Activated CD8-positive, alpha-beta memory T cell treated with anti-CD3 and anti-CD28 coated beads, Interleukin-2, amount 50 U/mL, for 1 hour (primary cell): ENCODE measurements around the gene ELL2.
"Not testable (repeated sequence)": the region's sequence is repeated elsewhere in the genome, so short reads cannot be mapped to it uniquely, and the experiment has no call there.

Experiments
- DNase-seq: peaks from one replicate; pipeline ENCODE4 v3.0.0-alpha.2; 2020; ENCODE audit errors: extremely low read depth

The ELL2 gene

DNA sequence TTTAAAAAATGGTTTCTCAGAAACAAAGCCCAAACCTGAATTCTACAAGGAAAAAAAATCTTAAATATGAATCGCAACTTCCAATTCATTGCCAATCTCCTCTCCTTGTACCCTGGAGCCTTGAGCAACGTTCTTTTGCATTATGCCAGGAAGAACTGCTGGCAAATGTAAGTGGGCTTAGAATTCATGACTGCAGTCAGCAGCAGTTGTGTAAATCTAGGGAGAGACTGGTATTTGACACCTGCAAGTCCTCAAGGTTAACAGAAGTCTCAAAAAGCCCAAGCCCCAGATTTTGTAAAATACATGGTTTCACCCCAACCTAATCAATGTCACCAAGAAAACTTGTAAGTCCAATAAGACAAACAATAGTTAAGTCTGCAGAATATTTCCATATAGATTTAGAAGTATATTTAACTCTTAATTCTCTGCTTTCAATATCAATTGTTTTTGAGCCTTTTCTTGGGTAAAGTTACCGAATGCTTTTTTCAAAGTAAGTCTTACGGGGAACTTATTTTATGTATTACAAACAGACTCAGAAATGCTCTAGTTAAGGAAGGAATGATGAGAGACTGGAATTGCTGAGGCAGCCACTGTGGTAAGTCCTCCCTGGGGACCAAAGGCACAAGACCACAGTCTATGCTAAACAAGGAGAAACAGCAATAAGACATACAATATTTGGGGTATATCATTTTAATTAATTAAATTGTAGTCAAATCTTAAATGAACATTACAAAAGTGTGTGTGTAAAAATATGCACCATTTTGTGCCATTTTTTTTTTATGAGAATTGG is 31.3 kb downstream of the ELL2 start:
- DNase-seq: no peak

DNA sequence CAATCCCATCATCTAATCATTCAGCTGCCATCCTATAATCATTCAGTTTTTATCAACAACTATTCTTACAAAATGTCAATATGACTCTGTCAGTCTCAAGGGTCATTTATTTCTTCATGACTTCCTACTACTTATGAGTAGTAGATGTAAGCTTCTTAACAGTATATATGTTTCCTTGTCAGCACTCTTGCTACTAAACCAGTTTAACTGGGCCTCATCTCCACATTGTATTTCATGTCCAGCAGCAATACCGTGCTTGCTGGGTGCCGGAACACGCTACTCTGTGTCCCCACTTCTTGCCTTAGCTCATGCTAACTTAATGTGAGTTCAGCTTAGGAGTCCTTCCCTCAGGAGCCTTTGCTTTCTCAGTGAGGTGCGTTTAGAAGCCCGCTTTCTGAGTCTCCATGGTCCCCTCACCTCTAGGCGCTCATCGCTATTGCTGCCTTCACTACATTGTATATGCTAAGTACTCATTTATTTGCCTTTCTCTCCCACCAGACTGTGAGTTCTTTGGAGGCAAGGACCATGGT is 32.9 kb downstream of the ELL2 start:
- DNase-seq: no peak

DNA sequence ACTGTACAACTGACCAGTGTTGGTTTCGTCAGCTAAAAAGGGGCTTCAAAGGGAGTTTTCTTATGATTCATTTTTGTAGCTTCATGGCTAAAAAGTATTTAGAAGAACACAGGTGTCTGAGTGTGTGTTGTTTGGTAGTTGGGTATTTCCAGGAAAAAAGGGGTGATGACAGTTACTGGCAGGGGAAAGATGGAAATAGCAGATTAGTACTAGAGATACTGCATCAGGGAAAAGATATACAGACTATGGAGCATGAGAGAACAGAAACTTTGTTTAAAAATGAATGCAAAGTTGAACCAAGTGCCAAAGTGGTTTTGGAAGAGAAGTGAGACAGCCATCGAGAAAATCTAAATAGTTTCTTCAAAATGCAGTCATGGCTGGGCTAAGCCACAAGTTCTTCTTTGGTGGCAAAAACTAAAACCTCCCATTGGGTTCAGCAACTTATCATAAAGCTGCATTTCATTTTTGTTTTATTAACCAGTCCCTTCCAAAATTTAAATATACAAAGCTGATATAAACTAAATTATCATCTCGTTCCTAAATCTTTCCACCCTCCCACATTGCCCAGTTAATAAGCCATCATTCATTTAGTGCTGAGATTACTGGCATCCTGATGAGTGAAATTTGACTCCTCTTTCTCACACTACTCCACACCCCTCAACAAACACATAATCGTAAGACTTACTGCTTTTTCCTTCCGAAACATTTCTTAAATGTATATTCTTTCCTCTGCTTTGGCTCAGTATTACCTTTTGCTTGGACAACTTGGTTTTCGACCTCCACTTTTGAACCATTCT is 33.5 kb downstream of the ELL2 start:
- DNase-seq: no peak

DNA sequence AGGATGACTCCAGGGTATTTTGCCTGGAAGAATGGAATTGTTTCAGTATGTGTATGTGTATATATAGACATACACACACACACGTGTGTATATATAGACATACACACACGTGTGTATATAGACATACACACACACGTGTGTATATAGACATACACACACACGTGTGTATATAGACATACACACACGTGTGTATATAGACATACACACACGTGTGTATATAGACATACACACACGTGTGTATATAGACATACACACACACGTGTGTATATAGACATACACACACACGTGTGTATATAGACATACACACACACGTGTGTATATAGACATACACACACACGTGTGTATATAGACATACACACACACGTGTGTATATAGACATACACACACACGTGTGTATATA is 34.4 kb downstream of the ELL2 start:
- not testable (repeated sequence) for DNase-seq

DNA sequence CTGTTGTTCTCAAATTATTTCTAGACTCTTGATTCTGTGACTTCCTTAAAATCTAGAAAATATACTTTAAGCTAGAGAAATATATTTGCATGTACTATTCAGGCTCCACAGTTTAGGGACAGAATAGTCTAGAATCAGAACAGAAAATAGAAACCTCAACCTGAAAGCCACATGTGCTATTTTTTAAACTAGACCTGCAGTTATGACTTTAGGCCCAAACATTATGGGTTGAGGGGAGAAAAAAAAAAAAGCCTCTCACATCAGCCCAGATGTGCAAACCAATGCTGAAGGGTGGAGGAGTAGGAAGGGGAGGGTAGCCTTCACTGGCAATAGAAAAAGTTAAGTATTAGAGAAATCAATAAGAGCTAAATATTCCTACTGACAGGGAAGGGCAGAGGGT is 35.7 kb downstream of the ELL2 start:
- DNase-seq: no peak

- no peak for DNase-seq
Measured at GRCh38 chr5:95925378-95925744, 36.3 kb downstream of the ELL2 start.

DNA sequence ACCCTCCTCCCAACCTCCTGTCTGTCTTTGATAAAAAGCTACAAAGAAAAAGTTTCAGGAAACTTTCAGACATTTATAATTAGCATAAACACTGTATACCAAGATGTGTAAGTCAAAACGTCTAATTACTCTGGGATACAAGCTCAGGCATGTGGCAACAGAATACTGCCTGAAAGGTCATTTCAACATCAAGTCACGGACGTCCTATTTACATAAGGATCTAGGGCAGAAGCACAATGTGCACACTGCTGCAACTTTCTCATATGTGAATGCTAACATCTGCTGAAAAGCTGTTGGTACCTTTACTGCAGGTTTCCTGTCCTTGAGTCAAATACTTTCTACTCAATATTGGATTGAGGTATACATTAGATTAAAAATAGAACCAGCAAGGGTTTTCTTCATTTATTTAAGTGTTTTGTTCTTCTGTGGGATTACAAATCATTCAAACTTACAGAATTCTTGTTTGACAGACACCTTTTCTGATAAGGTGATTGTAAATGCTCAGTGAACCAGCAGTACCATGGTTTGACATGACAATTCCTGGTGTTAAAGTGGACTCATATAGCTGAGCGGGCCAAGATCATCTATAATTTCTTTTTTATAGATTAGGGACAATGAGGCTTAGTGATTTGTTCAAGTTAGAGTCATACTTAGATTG is 36.8 kb downstream of the ELL2 start:
- DNase-seq: no peak

GRCh38 chr5:95923918-95924544 is 37.6 kb downstream of the ELL2 start:
- DNase-seq: no peak

DNA sequence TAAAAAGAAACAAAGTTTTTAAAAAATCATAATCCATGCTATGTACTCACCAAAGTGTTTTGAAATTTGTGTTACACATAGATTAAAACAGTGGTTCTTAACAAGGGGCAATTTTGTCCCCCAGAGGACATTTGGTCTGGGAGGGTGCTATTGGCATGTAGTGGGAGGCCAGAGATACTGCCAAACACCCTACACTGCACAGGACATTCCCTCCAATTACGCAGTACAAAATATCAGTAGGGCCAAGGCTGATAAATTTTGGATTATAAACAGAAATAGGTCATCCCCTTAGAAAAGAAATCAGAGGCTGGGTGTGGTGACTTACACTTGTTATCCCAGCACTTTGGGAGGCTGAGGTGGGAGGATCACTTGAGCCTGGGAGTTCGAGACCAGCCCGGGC is 38.9 kb downstream of the ELL2 start:
- no peak for DNase-seq

GRCh38 chr5:95921501-95921900 is 40.1 kb downstream of the ELL2 start:
- no peak for DNase-seq

- no peak for DNase-seq
Measured at GRCh38 chr5:95920822-95921221, 40.8 kb downstream of the ELL2 start.

DNA sequence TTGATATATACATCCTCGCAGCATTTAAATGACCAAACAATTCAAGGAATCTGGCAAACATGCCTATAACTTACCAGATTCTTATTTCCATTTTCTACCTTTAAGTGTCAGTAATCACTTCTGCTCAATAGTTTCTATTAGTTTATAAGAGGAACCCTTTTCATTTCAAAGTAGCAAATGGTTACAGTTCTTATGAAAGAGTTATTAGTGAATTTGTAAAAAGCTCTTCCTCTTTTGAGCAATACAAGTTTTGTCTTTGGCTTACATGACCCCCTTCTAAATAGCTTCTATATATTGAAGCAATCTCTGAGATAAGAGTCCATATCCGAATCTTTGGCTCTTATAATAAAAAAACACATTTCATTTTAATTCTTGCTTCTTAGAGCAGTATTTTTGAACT is 42.0 kb downstream of the ELL2 start:
- no peak for DNase-seq

DNA sequence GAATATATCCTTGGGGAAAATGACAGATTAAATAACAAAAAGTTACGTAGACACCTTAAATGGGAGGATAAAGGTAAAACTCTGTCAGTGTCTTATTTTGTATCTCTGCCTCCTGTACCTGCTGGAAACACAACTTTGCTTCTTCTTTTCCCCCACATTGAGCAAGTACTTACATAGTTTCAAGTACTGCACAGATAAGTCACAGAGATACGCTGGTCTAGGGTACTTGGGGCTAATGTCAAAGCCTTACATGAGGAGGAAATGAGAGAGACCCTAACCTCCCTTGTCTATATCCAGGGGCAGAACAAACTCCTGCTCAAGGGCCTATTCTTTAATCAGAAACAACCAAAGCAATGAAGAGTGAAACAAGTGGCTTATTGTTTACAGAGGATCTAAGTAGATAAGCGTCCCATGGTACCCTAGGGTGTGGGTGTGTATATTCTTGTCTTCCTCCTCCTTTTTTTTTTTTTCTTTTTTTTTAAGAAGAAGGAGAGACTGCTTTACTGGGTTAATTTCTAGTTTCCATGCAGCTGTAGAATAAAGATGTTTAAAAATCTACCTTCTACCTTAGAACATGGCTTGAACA is 43.1 kb downstream of the ELL2 start:
- DNase-seq: no peak

GRCh38 chr5:95917207-95917606 is 44.4 kb downstream of the ELL2 start:
- no peak for DNase-seq

- DNase-seq: no peak
Measured at GRCh38 chr5:95916687-95917085, 45.0 kb downstream of the ELL2 start.

- no peak for DNase-seq
Measured at GRCh38 chr5:95915999-95916686, 45.5 kb downstream of the ELL2 start.

- no peak for DNase-seq
Measured at GRCh38 chr5:95913663-95914062, 48.0 kb downstream of the ELL2 start.

GRCh38 chr5:95912029-95912428 is 49.6 kb downstream of the ELL2 start:
- DNase-seq: no peak

DNA sequence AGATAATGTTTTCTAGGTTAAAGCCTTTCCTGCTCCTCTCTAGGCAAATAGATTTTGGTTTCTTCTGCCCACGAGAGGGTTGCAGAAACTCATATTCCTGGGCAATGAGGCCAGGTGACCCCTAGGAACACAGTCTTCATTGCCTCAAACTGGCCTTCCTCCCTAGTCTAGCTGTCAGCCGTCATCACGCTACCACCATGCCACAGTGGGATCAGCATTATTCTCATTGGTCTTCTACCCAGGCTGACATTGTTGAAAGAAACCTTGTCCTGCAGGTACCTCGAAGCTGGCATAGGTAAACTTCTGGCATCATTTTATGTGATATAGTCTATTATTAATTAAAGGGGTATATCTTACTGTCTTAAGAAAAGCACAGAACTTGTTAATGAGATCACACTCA is 51.1 kb downstream of the ELL2 start:
- DNase-seq: no peak

GRCh38 chr5:95909738-95910137 is 51.9 kb downstream of the ELL2 start:
- no peak for DNase-seq

DNA sequence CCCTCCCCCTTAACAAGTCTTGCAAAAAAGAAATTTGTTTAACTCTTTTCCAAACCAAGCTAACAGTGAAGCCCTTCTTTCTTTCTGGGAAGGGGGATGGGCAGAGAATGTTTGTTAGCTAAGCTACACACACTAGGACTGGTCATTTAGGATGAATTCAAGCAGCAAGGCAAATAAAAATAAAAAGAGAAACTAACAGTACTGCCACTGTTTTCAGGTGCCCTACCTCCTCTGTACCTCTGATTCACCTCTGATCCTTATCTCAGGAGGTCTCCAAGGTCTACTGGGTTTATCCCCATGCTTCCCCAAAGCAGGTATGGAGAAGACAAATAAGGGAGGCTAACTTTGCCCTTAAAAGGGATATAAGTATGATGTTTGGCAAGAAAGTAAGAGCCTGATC is 52.9 kb downstream of the ELL2 start:
- DNase-seq: no peak
